ENCODE results near the gene ATP6V0C.
"Not testable (repeated sequence)": the region's sequence is repeated elsewhere in the genome, so short reads cannot be mapped to it uniquely, and the experiment has no call there.

The ATP6V0C gene

DNA sequence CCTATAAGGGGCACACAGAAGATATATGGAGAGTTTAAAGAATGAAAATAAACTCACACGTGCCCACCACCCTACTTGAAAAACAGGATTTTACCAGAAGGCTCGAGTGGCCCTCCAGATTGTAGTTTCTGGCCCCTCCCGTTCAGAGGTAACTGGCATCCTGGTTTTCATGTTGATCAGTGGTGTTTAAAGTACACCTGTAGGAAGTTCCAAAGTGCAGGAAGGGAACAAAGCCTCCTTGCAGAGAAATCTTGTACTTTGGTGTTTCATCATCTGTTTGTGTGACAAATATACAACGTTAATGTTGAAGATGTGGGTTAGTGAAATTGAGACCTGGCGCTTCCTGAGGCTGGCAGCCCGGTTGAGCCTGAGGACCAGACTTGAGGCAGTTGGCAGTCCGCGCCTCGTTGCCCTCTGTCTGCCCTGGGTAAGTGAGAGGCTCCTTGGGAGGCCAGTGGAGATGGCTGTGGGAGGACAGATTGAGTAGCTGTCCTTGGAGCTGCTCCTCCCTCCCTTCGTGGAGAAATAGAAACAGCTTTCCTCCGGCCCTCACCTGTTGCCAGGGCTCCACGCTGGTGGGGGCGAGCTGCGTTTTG lies 36.6 kb downstream of the ATP6V0C start:
- not testable (repeated sequence) for DNase-seq (ENCODE audit: low read depth in 2 of 2)

DNA sequence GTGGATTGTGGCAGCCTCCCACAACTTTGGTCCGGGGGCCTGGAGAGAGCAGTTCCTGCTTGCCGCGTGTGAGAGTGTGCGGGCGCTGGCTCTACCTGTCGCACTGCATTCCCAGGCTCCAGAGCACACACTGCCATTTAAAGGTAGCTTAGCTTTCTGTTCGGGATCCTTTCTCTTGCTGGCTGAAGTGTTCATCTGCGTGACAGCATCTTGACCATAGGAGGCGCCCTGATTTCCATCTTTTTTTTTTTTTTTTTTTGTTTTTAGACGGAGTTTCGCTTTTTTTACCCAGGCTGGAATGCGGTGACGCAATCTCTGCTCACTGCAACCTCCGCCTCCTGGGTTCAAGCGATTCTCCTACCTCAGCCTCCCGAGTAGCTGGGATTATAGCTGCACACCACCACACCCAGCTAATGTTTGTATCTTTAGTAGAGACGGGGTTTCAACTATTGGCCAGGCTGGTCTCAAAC lies 37.7 kb downstream of the ATP6V0C start:
- DNase-seq (ENCODE audit: low read depth in 2 of 2) = not testable (repeated sequence)

- not testable (repeated sequence) for DNase-seq (ENCODE audit: low read depth in 2 of 2)
These were observed 41.1 kb downstream of the ATP6V0C start for GRCh38 chr16:2554709-2555425.

GRCh38 chr16:2557150-2557549 lies 43.4 kb downstream of the ATP6V0C start:
- not testable (repeated sequence) for DNase-seq (ENCODE audit: low read depth in 2 of 2)

- not testable (repeated sequence) for DNase-seq (ENCODE audit: low read depth in 2 of 2)
These were observed 46.5 kb downstream of the ATP6V0C start for GRCh38 chr16:2560131-2560797.

- not testable (repeated sequence) for DNase-seq (ENCODE audit: low read depth in 2 of 2)
These were observed 47.0 kb downstream of the ATP6V0C start for GRCh38 chr16:2560798-2561133.

DNA sequence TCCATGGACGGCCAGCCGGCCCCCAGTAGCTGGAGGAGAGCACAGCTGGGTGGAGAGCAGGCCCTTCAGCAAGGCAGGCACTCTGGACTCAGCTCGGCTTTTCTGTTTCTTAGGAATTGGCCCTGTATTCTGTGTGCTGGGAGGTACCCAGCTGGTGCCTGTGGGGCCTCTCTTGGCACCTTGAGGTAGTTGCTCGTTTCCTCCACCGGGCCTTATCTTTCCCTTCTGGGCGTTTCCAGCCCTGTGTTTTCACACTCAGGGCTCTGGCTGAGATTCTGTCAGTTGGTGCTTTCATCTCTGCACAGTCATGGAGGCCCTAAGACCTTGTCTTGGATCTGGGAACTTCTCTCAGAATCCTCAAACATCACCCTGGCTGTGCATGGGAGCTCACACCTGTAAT lies 53.8 kb downstream of the ATP6V0C start:
- not testable (repeated sequence) for DNase-seq (ENCODE audit: low read depth in 2 of 2)

- not testable (repeated sequence) for DNase-seq (ENCODE audit: low read depth in 2 of 2)
These were observed 54.8 kb downstream of the ATP6V0C start for GRCh38 chr16:2568573-2568972.

Data from fibroblast of skin of left biceps (primary cell).